K562 (cell line): ENCODE measurements around the gene AQP1. TPM values are rescaled to one million over a fixed set of nuclear protein-coding genes. Genes with fewer than 3 reads are reported as not detected.

Experiments used
- DDX20 ChIP-seq: fragments of 450-650 bp; IDR thresholded peaks from 2 replicates; pipeline ENCODE4 v1.6.1; 2016; ENCODE audit warnings: missing genetic modification characterization, low read depth, mild to moderate bottlenecking, missing compliant biosample characterization, moderate library complexity
- L3MBTL2 ChIP-seq: fragments of 450-650 bp; IDR thresholded peaks from 2 replicates; pipeline ENCODE4 v1.6.1; 2016; ENCODE audit warnings: mild to moderate bottlenecking, moderate library complexity
- PHB2 ChIP-seq: fragments of 450-650 bp; IDR thresholded peaks from 2 replicates; pipeline ENCODE4 v1.6.1; 2017; ENCODE audit warnings: low read depth
- RBFOX2 ChIP-seq: fragments of 200-400 bp; formaldehyde crosslinking; IDR thresholded peaks from 2 replicates; pipeline ENCODE4 v1.6.1; 2017; ENCODE audit warnings: low read depth, mild to moderate bottlenecking, low read length, moderate library complexity
- RBM39 ChIP-seq: fragments of 200-400 bp; formaldehyde crosslinking; optimal IDR thresholded peaks from 2 replicates; pipeline ENCODE3; 2018; ENCODE audit warnings: low read depth, low read length
- SIX5 ChIP-seq, 2 experiments: IDR thresholded peaks; 2 replicates each; pipeline ENCODE4 v1.6.1; 2011; ENCODE audit warnings: low read length in 2 of 2, borderline replicate concordance in 1 of 2, low read depth in 1 of 2, mild to moderate bottlenecking in 1 of 2, moderate library complexity in 1 of 2; ENCODE audit not compliant: insufficient read depth in 1 of 2
- STAT6 ChIP-seq: sonication (generic); formaldehyde crosslinking; IDR thresholded peaks from 2 replicates; pipeline ENCODE4 v1.8.1; 2023; ENCODE audit warnings: mild to moderate bottlenecking, missing genetic modification reagents
- TAF9B ChIP-seq: fragments of 450-650 bp; IDR thresholded peaks from 2 replicates; pipeline ENCODE4 v1.6.1; 2018; ENCODE audit warnings: mild to moderate bottlenecking; ENCODE audit not compliant: partially characterized antibody
- TGIF2 ChIP-seq: sonication (generic); formaldehyde crosslinking; IDR thresholded peaks from 2 replicates; pipeline ENCODE4 v1.8.1; 2022; ENCODE audit warnings: mild to moderate bottlenecking, missing genetic modification reagents, moderate library complexity
- ZNF507 ChIP-seq: conservative IDR thresholded peaks from 2 replicates; pipeline ENCODE4 v1.6.1; 2017; ENCODE audit warnings: missing genetic modification characterization, missing compliant biosample characterization
- polyA plus RNA-seq, 8 experiments: library from polyadenylated mRNA; depleted of rRNA in 4 of 8; stranded (reverse) in 5 of 8; unstranded in 3 of 8; fragments of >200 nt; fragmentation: Nextera tagmentation in 2 of 8; fragmentation: Illumina TruSeq in 1 of 8; extraction: Ambion mirVana in 2 of 8; extraction: Trizol in 1 of 8; gene quantifications; 2 replicates each; pipeline versions ENCODE4 v1.2.1 to v1.2.3, GENCODE V29; 2011 to 2014; ENCODE audit warnings: inconsistent platforms in 1 of 8, missing spikeins in 1 of 8
- total RNA-seq, 7 experiments: library from RNA; depleted of rRNA in 6 of 7; stranded (reverse); fragments of >200 nt in 6 of 7; fragmentation: Illumina TruSeq in 2 of 7; extraction: Trizol in 2 of 7; gene quantifications; 2 replicates each; pipeline versions ENCODE4 v1.2.1 to v1.2.3, GENCODE V29; 2011 to 2021; ENCODE audit warnings: low replicate concordance in 1 of 7
- TF ChIP-seq, protein P1 (sequence below), 2 experiments: fragments of 450-650 bp in 1 of 2; sonication (generic) in 1 of 2; formaldehyde crosslinking in 1 of 2; IDR thresholded peaks; 2 replicates each; pipeline versions ENCODE4 v1.7.1 to v1.9.0; 2016 to 2022; ENCODE audit warnings: inconsistent platforms in 1 of 2, mild to moderate bottlenecking in 1 of 2, missing genetic modification reagents in 1 of 2
- TF ChIP-seq, protein P2 (sequence below): sonication (generic); formaldehyde crosslinking; IDR thresholded peaks from 2 replicates; pipeline ENCODE4 v1.8.0; 2022; ENCODE audit warnings: missing genetic modification reagents, mild to moderate bottlenecking, borderline replicate concordance

The AQP1 gene
- total and polyA plus RNA-seq, 9 of the 15 experiments (the other 6 are each of a cell fraction or from before 2014, with no cell fraction given): 0.18 to 12.6 (median 4.1) TPM

DNA sequence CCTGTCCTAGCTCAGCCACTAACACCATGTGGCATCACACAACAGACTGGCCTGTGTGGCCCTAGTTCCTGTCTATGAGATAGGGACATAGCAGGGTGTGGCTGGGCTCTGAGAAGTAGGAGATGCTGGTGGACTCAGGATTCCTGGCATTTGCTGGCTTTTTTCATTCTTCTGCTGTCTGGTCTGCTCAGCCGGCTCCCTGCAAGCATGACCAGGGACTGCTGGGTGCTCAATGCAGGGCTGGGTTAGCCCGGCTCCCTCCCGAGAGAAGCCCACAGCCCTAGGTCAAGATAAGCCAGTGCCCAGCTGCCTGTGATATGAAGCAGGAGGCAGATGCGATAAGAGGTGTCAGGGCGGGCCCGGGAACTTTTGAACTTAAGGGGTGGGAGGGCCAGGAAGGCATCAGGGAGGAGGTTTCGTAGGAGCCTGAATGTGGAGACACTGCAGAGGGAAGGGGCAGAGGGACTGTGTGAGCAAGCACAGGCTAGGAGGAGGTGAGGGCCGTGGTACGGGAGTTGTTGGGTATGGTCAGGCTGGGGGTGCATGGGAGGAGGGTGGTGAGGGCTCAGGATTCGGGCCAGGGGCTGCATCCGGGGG is 3.5 kb downstream of the AQP1 start (continued):
- TF ChIP-seq, protein P1, sequence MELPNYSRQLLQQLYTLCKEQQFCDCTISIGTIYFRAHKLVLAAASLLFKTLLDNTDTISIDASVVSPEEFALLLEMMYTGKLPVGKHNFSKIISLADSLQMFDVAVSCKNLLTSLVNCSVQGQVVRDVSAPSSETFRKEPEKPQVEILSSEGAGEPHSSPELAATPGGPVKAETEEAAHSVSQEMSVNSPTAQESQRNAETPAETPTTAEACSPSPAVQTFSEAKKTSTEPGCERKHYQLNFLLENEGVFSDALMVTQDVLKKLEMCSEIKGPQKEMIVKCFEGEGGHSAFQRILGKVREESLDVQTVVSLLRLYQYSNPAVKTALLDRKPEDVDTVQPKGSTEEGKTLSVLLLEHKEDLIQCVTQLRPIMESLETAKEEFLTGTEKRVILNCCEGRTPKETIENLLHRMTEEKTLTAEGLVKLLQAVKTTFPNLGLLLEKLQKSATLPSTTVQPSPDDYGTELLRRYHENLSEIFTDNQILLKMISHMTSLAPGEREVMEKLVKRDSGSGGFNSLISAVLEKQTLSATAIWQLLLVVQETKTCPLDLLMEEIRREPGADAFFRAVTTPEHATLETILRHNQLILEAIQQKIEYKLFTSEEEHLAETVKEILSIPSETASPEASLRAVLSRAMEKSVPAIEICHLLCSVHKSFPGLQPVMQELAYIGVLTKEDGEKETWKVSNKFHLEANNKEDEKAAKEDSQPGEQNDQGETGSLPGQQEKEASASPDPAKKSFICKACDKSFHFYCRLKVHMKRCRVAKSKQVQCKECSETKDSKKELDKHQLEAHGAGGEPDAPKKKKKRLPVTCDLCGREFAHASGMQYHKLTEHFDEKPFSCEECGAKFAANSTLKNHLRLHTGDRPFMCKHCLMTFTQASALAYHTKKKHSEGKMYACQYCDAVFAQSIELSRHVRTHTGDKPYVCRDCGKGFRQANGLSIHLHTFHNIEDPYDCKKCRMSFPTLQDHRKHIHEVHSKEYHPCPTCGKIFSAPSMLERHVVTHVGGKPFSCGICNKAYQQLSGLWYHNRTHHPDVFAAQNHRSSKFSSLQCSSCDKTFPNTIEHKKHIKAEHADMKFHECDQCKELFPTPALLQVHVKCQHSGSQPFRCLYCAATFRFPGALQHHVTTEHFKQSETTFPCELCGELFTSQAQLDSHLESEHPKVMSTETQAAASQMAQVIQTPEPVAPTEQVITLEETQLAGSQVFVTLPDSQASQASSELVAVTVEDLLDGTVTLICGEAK (IDR thresholded peaks at IDR 0.05): peak; percentile 46; the same call in 1 of the 2 replicates
- TF ChIP-seq, protein P1 (CRISPR knock-in tag; IDR thresholded peaks at IDR 0.05): no peak
- no peak; the same call in 1 of the 2 replicates for TF ChIP-seq STAT6 (CRISPR knock-in tag)
- TF ChIP-seq ZNF507 (tag): no peak
- TF ChIP-seq, protein P2, sequence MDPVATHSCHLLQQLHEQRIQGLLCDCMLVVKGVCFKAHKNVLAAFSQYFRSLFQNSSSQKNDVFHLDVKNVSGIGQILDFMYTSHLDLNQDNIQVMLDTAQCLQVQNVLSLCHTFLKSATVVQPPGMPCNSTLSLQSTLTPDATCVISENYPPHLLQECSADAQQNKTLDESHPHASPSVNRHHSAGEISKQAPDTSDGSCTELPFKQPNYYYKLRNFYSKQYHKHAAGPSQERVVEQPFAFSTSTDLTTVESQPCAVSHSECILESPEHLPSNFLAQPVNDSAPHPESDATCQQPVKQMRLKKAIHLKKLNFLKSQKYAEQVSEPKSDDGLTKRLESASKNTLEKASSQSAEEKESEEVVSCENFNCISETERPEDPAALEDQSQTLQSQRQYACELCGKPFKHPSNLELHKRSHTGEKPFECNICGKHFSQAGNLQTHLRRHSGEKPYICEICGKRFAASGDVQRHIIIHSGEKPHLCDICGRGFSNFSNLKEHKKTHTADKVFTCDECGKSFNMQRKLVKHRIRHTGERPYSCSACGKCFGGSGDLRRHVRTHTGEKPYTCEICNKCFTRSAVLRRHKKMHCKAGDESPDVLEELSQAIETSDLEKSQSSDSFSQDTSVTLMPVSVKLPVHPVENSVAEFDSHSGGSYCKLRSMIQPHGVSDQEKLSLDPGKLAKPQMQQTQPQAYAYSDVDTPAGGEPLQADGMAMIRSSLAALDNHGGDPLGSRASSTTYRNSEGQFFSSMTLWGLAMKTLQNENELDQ (CRISPR knock-in tag): no peak
- no peak for TF ChIP-seq DDX20 (tag)
- TF ChIP-seq TGIF2 (CRISPR knock-in tag): no peak
- TF ChIP-seq RBM39: no peak
- no peak for TF ChIP-seq TAF9B
- TF ChIP-seq SIX5 (IDR thresholded peaks at IDR 0.05; ENCODE audit: borderline replicate concordance in 1 of 2, insufficient read depth in 1 of 2, low read depth in 1 of 2, low read length in 2 of 2): no peak
- 0 out of 2 replicates have a peak, but pooled peaks have one; percentile 35 for TF ChIP-seq RBFOX2
- TF ChIP-seq PHB2: peak; percentile 91
- peak; percentile 53; the same call in 1 of the 2 replicates for TF ChIP-seq L3MBTL2
